Measurements from ENCODE around the gene GHRHR.

Gene GHRHR

GRCh38 chr7:30968747-30969603 lies 5.2 kb downstream of the GHRHR start:
- DNase-seq (ENCODE audit: low spot score), result no peak

DNA sequence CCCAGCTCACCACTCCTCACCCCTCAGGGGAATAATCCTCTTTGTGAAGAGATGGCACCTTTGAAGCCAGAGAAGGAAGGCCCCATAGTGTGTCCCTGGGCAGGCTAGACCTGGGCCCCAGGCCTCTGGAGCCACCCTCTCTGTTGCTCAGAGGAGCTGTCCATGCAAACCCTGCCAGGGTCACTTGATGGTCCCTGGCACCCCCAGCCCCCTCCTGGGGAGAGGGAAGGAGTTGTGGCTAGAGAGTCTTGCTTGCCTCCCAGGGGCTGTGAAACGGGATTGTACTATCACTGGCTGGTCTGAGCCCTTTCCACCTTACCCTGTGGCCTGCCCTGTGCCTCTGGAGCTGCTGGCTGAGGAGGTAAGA lies 5.8 kb downstream of the GHRHR start:
- no peak for DNase-seq (ENCODE audit: low spot score)

DNA sequence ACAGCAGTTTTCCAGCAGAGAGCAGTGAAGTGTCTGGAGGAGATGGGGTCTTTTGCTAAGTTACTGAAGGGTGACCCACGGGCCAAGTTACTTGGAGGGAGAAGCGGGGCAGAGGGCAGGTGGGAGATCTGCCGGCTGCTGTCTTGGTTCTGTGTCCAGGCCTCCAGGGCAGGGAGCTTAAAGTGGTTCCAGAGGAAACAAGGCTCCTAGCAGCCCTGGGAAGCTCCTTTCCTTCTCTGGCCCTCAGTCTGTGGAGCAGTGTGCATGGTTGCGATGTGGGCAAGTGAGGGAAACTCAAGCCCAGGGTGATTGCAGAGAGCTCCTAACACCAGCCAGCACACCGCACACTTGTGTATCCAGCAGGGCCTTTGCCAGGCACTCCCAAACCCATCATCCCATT lies 6.3 kb downstream of the GHRHR start:
- no peak for DNase-seq (ENCODE audit: low spot score)

GRCh38 chr7:30970594-30971094 lies 6.9 kb downstream of the GHRHR start:
- DNase-seq (ENCODE audit: low spot score), result peak; percentile 36

DNA sequence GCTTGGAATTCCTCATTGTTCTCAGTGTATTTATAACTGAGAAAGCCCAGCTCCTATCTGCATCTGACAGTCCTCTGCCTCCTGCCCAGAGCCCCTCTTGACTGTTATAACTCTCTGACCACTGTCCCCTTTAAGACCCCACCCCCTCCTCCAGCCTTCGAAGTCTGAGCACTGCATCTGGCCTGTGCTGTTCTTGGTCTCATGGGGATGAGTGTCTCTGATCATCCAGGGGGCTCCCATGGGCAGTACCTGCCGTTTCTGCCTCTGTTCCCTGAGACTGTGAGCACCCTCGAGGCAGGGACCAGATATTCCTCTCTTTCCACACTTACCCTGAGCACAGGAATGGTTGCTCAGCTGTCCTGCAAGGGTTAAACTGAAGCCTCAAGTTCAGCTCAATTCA lies 7.7 kb downstream of the GHRHR start:
- DNase-seq (ENCODE audit: low spot score), result no peak

DNA sequence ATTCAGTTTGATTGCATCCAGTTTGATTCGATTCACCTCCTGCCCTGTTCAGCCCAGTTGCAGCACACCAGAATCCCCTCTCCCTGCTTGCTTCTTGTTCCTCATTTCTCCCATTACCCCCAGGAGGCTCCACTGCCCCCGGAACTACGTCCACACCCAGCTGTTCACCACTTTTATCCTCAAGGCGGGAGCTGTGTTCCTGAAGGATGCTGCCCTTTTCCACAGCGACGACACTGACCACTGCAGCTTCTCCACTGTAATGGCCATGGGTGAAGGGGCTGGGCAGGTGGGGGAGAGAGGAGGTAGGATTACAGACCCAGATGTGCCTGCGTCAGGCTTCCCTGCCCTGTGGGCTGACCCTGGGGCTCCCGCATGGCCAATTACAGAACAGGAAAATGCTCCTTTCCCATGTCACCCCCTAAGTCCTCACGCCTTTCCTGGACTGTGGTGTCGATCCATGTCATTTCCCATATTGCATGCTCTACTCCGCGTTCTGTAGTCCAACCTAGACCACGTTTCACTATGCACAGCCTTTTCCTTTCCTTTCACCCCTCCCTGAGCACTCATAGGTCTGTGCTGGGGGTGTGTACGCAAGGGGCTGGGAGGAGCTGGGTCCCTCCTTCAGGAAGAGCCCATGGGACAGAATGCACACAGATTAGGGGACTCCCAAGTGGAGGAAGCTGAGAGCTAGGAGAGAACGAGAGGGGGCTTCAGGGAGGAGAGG lies 8.2 kb downstream of the GHRHR start:
- DNase-seq (ENCODE audit: low spot score), result no peak

DNA sequence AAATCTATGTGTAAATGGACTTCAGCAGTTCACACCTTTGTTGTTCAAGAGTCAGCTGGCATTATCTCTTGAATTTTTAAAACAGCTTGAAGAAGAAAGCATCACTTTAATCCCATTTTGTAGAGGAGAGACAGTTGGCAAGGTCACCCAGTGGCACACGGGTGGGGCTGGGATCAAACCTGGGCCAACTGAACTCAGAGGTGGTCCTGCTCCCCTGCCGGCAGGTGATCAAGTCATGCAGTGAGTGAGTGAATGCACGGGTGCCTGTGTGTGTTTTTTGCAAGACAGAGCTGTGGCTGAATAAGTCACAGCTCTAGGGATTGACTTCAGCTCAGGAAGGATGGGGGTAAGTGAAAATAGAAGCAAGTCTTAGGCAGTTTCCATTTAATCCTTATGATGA lies 9.5 kb downstream of the GHRHR start:
- DNase-seq (ENCODE audit: low spot score), result no peak

DNA sequence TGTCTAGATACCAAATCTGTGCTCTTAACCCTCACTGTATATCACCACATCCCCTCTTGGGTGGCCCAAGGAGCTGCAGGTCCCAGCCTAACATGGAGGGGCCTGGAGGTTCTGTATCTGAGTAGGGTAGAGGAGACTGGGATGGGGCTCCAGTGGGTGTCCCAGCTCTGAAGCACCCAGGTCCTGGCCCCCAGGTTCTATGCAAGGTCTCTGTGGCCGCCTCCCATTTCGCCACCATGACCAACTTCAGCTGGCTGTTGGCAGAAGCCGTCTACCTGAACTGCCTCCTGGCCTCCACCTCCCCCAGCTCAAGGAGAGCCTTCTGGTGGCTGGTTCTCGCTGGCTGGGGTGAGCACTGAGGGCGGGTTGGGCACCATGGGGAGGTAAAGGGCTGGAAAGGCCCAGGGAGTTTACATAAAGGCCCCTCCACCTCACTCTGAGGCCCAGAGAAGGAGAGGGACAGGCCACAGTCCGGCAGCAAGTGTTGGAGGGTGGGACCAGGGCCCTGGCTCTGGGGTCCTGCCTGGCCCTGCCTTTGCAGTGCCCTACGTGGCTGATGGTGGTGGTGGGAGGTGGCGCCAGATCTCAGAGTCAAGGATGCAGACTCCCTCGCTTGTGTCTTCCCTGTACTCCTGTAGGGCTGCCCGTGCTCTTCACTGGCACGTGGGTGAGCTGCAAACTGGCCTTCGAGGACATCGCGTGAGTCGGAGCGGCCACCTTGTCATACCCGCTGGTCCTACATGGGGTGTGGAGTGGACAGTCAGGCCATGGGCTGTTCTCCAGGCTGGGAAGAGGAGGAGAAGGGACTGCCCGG lies 10.2 kb downstream of the GHRHR start:
- no peak for DNase-seq (ENCODE audit: low spot score)

DNA sequence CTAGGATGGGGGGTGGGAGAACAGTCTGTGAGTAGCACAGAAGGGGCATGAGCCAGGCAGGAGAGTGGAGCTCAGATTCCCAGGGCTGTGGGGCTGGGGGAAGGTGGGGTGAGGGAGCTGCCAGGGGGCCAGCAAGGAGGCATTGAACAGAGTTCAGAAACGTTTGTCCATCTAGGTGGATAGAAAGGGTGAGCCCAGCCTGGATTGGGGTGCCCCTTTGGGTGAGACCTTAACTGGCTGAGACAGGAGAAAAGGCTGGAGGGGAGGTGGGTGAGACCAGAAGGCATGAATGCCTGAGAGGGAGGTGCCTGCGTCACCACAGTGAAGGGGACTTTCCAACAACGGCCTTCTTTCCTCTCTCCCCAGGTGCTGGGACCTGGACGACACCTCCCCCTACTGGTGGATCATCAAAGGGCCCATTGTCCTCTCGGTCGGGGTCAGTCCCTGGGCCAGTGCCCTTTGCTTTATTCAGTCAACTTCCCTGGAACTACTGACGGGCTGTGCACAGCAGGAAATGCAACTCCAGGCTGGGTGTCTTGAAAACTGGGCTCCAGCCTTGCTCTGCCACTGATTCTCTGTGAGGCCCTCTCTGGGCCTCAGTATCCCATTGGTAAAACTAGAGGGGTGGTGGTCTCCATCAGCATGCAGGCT lies 11.0 kb downstream of the GHRHR start:
- DNase-seq (ENCODE audit: low spot score), result peak; percentile 83

GRCh38 chr7:30975256-30975899 lies 11.6 kb downstream of the GHRHR start:
- DNase-seq (ENCODE audit: low spot score), result no peak

DNA sequence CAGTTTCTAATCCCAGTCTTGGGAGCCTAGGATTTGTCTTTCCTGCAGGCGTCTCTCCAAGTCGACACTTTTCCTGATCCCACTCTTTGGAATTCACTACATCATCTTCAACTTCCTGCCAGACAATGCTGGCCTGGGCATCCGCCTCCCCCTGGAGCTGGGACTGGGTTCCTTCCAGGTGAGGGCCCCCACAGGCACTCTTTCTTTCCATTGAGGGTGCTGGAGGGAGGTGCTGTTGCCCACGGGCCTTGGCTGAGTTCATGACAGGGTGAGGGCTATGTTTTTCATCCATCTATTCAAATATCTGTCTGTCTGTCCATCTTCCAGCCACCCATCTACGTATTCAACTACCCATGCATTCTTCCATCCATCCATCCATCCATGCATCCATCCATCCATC lies 12.6 kb downstream of the GHRHR start:
- no peak for DNase-seq (ENCODE audit: low spot score)

DNA sequence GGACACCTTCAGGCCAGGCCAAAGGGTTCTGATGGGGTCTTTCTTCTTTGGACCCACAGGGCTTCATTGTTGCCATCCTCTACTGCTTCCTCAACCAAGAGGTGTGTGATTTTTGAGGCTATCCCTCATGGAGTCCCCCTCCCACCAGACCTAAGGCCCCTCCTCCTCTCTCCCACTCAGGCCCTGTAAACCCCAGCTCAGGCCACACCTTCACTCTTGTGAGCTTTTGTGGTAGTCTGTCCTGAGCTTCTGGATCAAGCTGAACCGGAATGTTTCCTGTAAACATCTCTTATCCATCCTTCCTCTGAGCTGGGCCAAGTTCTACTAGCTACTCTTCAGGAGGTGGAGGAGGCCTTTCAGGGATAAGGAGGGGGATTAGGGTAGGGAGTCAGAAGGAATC lies 13.5 kb downstream of the GHRHR start:
- no peak for DNase-seq (ENCODE audit: low spot score)

GRCh38 chr7:30977896-30978564 lies 14.3 kb downstream of the GHRHR start:
- no peak for DNase-seq (ENCODE audit: low spot score)

- DNase-seq (ENCODE audit: low spot score), result no peak
Observed at GRCh38 chr7:30979027-30979426, 15.3 kb downstream of the GHRHR start.

DNA sequence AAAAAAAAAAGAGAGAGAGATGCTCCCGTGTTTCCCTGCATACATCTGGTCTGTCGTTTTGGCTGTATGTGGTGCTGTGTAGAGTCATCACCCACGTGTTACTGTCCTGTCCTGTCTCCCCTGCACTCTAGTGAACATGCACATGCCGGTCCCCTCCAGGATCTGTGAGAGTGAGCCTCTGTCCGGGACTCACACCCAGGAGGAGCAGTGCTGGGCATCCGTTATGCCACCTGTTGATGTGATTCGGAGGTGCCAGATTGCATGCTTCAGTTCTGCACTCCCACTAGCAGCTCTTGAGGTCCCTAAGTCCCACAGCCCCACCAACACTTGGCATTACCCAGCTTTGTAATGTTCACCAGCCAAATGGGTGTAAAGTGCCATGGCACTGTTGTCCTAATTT lies 16.4 kb downstream of the GHRHR start:
- DNase-seq (ENCODE audit: low spot score), result no peak

DNA sequence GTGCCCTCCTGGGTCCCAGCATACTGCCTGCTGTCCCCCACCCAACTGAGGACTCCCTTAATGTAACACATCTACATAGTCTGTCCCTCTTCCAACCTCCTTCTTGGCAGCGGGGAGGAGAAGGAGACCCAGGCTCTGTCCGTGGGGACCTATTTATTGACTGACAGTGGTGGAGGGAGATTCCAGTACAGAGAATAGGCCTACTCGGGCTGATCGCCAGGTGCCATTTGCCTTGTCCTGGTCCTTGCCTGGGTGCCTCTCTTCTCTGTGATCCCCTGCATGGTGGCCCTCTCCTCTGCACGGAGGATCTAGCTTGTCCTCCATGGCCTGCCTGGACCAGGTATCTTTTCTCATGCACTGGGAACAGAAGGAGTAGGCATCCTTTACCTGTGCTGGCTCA lies 17.0 kb downstream of the GHRHR start:
- DNase-seq (ENCODE audit: low spot score), result no peak

DNA sequence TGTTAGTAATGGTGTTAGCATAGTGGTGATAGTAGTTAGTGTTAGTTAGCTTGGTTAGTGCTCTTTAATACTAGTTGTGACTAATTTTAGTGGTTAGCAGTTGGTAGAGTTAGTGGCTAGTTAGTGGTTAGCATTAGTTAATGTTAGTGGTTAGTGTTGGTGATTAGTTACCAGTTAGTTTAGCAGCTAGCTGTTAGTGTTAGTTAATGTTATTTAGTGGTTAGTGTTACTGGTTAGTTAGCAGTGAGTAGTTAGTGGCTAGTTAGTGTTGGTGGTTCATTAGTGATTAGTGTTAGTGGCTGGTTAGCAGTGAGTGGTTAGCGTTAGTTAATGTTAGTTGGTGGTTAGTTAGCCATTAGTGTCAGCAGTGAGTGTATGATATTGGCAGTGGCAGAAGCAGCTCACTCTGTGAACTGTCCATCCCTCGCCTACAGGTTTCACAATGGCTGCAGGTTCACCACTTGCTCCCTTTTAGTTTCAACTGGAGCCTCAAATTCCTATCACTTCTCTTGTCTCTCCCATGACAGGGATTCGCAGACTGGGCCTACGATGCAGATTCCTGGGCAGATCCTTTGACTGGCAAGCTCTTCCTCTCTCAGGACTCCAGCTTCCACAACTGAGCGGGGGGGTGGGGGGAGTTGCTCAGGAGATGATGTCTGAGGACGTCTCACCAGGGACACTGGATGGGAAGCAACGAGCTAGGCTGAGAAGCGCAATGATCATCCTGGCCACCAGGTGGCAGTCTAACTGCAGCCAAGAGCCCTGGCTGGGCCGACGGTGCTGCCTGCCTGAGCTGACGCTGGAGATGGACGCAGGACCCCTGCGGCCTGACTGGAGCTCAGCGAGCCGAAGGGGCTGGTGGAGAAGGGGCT lies 19.5 kb downstream of the GHRHR start:
- peak; percentile 70 for DNase-seq (ENCODE audit: low spot score)

GRCh38 chr7:30983914-30984247 lies 20.1 kb downstream of the GHRHR start:
- no peak for DNase-seq (ENCODE audit: low spot score)

GRCh38 chr7:30984359-30985107 lies 20.8 kb downstream of the GHRHR start:
- DNase-seq (ENCODE audit: low spot score), result no peak

Data from germinal center (tissue), 1 donor.